Myocyte (in vitro differentiated cells): ENCODE data around the gene ABCB6. TPM values are rescaled to one million over a fixed set of nuclear protein-coding genes. Genes with fewer than 3 reads are reported as not detected.
A peak's percentile ranks its signal among the peaks of the same experiment; 100 is the strongest.
"Not testable (repeated sequence)": the region's sequence is repeated elsewhere in the genome, so short reads cannot be mapped to it uniquely, and the experiment has no call there.

Source experiments
- DNase-seq: peaks from one replicate; pipeline ENCODE4 v3.0.0-alpha.2; 2012; ENCODE audit warnings: low read depth
- polyA plus RNA-seq: library from polyadenylated mRNA; unstranded; fragments of >200 nt; gene quantifications from one replicate; pipeline ENCODE4 v1.2.1, GENCODE V29; 2012; ENCODE audit warnings: missing spikeins
- total RNA-seq: library from RNA; depleted of rRNA; stranded (reverse); fragments of >200 nt; gene quantifications from 2 replicates; pipeline ENCODE4 v1.2.3, GENCODE V29; 2014

The ABCB6 gene
- 29.7 and 46.2 TPM in 2 replicates for total RNA-seq
- 50.8 TPM for polyA plus RNA-seq

DNA sequence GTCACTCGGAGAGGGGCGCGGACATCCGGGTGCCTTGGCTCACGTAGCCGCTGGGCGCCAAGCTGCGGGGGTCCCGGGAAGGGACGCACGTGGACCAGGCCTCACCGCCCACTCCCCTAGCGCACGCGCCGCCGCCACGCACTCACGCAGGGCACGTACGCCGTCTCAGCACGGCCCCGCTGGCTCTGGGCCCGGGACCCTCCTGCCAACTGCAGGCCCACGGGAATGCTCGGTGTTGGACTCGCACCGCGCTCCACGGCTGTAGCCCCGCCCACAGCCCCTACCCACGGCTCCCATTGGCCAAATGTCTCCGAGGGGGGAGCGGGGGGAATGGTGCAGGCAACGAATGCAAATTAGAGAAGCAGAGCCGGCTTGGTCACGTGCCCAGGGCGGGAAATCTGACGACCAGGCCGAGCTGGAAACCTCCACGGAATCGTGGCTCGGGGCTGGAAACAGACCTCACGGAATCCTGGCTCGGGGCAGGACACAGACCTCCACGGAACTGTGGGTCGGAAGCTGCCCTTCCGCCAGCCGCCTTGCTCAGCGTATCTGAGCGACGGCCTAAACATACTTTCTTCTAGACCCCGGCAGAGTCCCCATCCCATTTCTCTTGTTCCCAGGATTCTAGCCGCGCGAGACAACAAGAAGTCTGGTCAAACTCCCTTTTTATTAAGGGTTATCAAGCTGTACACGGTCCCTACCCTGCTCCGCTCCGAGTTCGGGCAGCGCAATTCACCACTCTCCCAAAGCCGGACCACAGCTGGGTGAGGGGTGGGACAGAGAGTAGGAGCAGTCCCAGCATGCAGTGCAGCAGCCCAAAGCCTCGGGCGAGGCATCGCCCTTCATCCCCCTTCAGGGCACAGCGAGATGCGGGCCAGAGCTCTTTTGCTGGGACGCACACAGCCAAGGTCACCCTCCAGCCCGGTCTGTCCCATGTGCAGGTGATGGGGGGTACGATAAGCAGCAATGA lies at the start of gene ABCB6:
Gene ABCB6 (minus strand): TSS at position 227 of the 970 bp plus-strand sequence. CDS start 285 bp downstream, outside the sequence.
- DNase-seq: peak; percentile 97

- no peak for DNase-seq
These were observed 49.5 kb upstream of the ABCB6 start for GRCh38 chr2:219268294-219268693.

DNA sequence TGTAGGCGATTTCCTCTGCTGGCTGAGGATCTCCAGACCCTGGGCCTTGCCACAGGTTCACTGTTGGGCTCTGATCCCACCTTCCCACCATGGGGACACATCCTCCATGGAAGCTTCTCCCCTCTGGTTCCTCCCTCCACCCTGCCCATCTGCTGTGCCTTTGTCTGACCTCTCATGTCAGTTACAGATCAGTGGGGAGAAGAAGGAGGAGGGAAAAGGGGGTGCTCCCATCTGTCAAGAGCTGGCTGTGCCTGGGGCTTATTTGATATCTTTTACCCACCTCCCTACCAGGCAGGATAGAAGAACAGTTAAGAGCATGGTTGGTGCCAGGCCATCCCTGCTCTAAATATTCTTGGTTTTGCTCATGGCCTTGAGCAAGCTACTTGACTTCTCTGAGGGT lies 48.1 kb upstream of the ABCB6 start:
- no peak for DNase-seq

- no peak for DNase-seq
These were observed 47.5 kb upstream of the ABCB6 start for GRCh38 chr2:219266232-219266631.

DNA sequence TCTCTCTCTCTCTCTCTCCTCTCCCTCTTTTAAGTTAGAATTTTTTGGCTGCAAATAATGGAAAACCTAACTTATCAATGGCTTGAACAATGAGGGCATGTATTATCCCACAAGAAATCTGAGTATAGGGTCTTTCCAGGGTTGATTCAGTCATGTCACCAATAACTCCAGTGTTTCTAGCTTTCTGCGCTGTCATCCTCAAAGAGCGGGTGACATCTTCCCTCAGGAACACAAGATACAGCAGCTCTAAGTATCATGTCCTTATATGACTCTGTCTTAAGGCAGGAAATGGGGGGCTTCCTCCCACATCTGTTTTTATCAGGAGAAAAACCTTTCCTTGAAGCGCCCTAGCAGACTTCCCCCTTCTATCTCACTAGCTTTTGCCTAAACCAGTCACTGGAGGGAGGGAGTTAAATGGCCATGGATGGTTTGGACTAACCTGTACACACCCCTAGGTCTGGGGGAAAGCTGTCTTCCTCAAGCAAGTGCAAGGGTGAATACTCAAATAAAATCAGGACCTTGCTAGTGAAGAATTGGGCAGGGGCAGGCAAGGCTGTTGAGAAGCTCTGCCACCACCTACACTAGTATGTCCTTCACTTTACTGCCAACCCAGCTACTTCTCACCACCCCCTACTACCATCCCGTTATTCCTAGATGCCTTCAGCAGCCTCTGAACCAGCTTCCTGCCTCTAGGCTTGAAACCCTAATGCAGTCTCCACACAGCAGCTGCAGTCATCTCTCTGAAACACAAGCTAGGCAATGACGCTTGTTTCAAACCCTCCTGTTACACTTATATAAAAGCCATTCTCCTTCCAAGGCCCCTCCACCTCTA lies 42.5 kb upstream of the ABCB6 start:
- peak; percentile 46 for DNase-seq

GRCh38 chr2:219258942-219259341 lies 40.2 kb upstream of the ABCB6 start:
- DNase-seq: not testable (repeated sequence)

DNA sequence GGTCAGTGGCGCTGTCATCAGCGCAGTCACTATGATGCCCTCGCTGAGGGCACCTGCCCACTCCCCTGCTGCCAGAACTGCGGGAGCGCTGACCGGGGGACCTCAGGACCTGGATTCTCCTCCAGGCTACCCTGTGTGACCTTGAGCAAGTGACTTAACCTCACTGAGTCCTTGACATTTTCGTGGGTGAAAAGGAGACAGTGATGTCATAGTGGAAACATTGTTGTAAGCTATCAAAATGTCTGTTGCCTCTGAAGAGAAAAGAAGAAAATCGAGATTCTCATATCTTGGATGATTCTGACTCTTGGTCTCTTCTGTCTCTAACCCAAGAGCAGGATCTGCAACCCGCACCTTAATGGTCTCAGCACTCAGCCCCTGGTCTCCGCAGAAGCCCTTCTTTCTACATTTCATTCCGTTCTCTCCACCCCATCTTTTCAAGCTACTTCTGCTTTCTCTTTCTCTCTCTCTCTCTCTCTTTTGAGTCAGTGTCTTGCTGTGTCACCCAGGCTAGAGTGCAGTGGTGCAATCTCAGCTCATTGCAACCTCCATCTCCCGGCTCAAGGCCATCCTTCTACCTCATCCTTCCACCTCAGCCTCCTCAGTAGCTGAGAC lies 35.9 kb upstream of the ABCB6 start:
- no peak for DNase-seq

DNA sequence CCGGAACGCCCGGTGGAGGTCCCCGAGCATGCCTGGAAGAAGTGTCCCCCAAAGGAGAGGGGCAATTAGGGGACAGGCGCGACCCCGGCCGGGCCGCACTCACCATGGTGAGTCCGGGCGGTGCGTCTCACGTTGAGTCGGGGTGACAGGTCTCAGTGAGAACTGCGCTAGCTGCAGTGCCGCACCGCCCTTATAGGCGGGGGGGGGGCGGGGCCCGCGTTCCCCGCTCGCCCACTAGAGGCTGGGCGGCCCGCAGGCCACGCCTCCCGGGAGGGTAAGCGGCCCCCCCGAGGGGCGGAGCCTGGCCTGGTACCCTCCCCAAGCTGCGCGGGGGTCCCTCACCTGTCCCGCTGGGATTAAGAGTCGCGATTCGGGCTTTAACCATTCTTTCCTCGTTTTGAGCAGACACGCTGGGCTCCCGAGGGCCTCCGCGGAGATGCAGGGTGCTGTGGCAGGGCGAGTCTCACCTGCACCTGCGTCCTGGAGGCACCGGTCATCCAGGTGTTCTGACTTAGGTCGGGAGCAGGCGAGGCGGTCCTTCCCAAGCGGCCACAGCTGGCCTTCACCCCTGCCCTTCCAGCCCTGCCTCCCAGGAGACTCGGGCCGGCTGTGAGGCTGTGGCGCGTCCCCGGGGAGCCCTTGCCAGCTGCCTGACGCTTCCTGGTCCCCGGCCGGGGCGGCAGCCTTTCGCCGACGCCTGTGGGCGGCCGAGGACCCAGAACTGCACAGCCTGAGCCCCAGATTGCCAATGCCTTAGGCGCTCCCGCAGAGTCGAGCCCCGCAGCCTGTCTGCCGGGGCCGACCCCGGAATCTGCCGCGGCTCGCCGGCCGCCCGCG lies 35.2 kb upstream of the ABCB6 start, which contains the start of gene TUBA4A:
Gene TUBA4A (minus strand): TSS at position 166 of the 837 bp plus-strand sequence. CDS start 60 bp downstream, at position 106.
- DNase-seq: peak; percentile 81

- peak; percentile 90 for DNase-seq
These were observed 34.4 kb upstream of the ABCB6 start, which contains the start of gene TUBA4B for GRCh38 chr2:219252900-219253752. Gene TUBA4B, plus strand, starts transcription at chr2:219253243. Its CDS starts 165 bp downstream, at chr2:219253408.

DNA sequence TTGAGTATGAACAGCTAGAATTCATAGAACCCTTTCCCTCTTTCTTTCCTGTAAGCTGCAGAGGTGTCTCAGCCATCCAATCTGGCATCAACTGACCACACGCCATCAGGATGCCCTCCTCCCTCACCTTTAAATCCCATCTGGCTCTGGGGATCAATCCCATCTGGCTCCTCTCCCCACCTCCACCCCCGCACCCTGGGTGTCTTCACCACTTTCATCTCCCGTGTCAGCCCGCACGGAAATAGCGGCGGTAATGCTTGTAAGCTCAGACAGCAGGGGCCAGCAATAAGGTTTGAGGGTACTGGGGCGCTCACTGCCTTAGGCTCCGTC lies 33.8 kb upstream of the ABCB6 start:
- no peak for DNase-seq

DNA sequence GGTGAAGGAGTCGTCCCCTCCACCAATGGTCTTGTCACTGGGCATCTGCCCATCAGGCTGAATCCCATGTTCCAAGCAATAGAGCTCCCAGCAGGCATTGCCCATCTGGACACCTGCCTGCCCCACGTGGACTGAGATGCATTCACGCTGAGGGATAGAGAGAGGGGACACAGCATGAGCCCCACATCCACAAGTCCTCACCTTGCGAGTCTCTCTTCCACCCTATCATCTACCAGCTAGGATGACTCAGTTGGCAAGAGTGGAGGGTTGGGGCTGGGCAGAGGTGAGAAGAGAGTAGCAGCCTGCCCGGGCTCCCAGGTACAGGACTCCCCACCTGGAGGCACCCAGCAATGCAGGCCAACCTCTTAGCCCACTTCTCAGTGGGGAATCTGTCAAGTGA lies 33.3 kb upstream of the ABCB6 start:
- no peak for DNase-seq

GRCh38 chr2:219251656-219252055 lies 32.9 kb upstream of the ABCB6 start:
- peak; percentile 97 for DNase-seq

GRCh38 chr2:219250049-219250781 lies 31.5 kb upstream of the ABCB6 start:
- DNase-seq: no peak

DNA sequence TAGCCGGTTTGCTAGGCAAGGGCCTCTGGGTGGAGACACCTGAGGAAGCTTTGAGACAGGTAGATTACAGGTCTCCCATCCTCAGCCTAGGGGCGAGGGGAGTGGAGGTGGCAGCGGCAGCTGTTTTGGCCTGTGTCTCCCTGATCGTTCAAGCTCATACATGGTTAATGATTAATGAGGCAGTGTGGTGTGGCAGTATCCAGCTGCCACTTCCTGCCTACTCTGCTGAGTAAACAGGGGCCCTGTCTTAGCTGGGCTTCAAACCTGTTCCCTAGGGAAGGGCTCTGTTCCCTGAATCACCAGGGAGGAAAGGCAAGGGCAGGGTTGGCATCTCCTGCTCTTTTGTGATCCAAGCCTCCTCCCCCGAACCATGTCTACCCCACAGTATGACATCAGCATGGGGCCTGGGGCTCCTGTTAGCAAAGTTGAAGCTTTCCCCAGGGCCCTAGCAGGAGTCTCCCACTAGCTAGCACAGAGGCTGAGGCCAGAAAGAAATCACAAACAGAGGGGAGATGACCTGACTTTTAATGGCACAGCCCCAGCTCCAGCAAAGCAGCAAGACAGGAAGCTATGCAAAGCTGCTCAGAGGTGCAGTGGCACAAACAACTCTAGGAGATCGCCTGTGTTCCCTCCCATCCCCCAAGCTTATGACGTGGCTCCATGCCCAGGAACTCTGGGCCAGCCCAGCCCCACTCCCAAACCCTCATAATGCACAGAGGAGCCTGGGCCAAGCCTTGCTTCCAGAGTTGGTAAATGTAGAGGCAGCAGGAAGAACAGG lies 30.6 kb upstream of the ABCB6 start:
- DNase-seq: peak; percentile 89

GRCh38 chr2:219248845-219249202 lies 30.1 kb upstream of the ABCB6 start:
- no peak for DNase-seq

GRCh38 chr2:219247678-219248642 lies 29.2 kb upstream of the ABCB6 start:
- DNase-seq: no peak

DNA sequence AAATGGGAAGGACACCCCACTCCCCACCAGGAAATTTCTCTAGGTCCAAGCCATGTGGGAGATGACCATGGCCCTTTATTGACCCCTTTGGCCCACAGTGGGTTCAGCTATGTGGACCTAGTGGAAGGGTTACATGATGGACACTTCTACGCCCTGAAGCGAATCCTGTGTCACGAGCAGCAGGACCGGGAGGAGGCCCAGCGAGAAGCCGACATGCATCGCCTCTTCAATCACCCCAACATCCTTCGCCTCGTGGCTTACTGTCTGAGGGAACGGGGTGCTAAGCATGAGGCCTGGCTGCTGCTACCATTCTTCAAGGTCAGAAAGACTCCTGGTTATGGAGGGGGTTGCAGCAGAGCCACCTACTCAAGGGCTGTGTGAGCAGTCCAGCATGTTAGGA lies 27.8 kb upstream of the ABCB6 start:
- DNase-seq: no peak
